HG03575 (cell line): Measurements from ENCODE around the gene PRXL2A.
"Not testable (repeated sequence)": the region's sequence is repeated elsewhere in the genome, so short reads cannot be mapped to it uniquely, and the experiment has no call there.

Experiments
- ATAC-seq: cut with Tn5 transposase; IDR thresholded peaks from one replicate; pipeline ENCODE4 v1.9.1; 2021; ENCODE audit not compliant: unreplicated experiment, insufficient number of reproducible peaks, low FRiP score; ENCODE audit errors: extremely low read depth

The PRXL2A gene, protein sequence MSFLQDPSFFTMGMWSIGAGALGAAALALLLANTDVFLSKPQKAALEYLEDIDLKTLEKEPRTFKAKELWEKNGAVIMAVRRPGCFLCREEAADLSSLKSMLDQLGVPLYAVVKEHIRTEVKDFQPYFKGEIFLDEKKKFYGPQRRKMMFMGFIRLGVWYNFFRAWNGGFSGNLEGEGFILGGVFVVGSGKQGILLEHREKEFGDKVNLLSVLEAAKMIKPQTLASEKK

DNA sequence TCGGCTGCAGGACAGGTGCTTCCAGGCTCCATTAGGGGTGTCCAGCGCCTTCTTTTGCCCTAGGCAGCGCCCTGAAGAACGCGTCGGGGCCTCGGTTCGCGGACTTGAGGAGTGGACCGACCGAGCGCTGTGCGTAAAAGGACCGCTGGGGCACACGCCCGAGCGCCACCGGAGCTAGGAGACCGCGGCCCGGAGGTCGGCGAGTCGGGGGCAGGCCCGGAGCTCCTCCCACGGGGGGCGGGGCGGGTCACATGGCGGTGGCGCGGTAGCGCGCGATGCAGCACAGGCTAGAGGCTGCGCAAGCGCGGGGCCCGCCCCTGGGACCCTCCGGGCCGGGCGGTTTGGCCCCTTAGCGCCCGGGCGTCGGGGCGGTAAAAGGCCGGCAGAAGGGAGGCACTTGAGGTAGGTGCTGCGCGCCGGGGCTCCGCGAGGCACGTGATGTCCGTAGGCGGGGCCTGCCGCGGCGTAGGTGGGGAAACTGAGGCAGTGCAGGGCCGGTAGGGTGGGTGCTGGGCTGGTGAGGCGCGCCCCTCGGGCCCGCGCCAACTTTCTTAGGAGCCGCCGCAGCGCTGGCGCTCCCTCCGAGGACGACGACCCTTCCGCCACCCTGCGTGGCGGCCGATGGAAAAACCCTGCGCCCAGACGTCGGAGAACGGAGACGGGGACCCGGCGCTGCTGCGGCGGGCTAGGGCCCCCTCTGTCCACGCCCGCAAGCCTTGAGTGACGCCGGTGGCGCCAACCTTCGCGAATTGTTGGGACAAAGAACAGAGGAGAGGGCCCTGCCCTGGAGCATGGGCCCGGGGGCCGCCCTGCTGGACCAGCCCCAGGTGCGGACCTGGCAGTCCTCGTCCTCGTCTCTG, at the start of gene PRXL2A:
Gene PRXL2A, plus strand, starts transcription at position 310 of the 860 bp plus-strand sequence. CDS start 11,917 bp downstream, outside the sequence.
- ATAC-seq: peak; percentile 58

- ATAC-seq: not testable (repeated sequence)
Measured at GRCh38 chr10:80358925-80359324, 49.4 kb upstream of the PRXL2A start.

DNA sequence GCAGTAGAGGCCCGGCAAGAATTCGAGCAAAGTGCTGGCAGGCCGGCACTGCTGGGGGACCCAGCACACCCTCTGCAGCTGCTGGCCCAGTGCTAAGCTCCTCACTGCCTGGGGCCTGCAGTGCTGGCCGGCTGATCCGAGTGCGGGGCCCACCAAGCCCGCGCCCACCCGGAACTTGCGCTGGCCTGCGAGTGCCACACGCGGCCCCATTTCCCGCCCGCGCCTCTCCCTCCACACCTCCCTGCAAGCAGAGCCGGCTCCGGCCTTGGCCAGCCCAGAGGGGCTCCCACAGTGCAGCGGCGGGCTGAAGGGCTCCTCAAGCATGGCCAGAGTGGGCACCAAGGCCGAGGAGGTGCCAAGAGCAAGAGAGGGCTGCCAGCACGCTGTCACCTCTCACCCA, 48.7 kb upstream of the PRXL2A start:
- no peak for ATAC-seq

DNA sequence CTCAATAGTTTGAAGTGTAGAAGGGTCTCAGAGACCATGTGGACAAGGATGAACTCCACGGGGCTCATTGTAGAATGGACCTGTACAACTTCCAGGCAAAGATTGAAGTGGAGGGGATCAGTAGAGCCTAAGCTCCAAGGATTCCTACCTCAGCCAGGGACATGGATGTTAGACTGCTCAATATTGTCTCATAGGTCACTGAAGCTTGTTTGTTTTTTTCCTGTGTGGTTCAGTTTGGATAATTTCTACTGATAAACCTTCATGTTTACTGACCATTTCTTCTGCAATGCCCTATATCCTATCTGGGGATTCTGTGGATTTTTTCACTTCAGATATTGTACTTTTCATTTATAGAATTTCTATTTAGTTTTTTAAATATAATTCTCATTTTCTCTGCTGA, 42.8 kb upstream of the PRXL2A start:
- no peak for ATAC-seq

DNA sequence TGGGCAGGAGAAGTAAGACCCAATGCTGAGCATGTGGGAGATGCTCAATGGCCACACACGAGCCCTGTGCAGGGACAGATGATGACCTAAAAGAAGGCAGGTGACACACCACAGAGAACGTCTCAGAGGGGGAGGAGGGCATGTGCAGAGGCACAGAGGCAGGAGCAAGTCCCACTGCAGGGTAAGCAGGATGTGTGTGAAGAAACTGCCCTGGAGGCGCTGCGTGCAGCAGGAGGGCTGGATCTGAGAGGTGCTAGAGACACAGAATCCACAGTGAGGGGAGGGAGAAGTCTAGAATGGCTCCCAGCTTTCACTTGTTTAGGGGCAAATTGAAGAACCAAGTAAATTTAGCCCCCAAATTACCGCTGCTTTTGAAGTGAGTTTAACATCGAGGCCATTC, 36.9 kb upstream of the PRXL2A start:
- ATAC-seq: no peak

DNA sequence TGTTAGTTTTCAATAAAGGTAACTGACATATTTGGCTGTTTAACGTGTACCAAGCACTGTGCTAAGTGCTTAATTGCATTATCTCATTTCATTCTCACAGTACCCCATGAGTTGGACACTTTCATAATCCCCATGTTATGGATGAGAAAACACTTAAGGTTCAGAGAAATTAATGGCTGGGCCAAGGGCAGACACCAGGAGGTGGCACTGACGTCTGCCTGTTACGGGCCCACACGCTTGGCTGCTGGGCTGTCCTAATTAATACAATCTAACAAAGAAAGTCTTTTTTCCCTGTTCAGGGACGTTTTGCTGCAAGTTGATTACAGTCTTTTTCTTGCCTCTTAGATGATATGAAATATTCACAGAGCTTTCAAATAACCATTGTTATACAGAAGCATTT, 35.7 kb upstream of the PRXL2A start:
- no peak for ATAC-seq

GRCh38 chr10:80373502-80373901, 34.8 kb upstream of the PRXL2A start:
- ATAC-seq: no peak

GRCh38 chr10:80379701-80380100, 28.6 kb upstream of the PRXL2A start:
- ATAC-seq: no peak

- ATAC-seq: no peak
Measured at GRCh38 chr10:80380185-80380584, 28.2 kb upstream of the PRXL2A start.

DNA sequence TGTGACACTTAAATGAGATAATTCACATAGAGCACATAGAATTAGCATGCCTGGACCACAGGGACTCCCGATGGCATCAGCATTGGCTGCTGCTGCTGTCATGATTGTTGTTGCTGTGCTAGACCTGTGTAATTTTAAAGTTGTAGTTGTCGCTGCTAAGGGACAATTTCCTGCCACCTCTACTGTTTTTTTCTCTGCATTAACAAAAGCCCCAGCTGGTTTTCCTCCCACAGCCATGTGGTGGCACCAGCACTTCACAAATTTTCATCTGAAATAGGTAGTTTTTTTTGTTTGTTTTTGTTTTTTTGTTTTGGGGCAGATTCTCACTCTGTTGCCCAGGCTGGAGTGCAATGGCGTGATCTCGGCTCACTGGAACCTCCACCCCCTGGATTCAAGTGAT, 25.4 kb upstream of the PRXL2A start:
- peak; percentile 58 for ATAC-seq

DNA sequence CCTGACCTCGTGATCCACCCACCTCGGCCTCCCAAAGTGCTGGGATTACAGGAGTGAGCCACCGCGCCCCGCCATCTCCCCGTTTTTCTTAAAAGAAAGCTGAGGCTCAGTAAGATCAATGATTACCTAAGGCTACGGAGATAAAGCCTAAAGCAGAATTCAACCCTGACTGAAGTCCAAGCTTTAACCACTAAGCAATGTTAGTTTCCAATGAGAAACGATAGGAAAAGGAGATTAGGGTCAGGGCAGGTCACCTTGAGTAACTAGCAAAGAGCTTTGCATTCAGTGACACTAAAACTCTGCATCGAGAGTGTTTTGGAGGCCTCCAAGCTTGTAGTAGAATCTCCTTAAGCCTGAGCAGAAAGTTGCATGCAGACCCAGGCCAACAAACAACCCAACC, 17.6 kb upstream of the PRXL2A start:
- no peak for ATAC-seq

- no peak for ATAC-seq
Measured at GRCh38 chr10:80392250-80392649, 16.1 kb upstream of the PRXL2A start.

GRCh38 chr10:80394358-80394916, 13.9 kb upstream of the PRXL2A start:
- no peak for ATAC-seq

GRCh38 chr10:80397014-80397413, 11.3 kb upstream of the PRXL2A start:
- ATAC-seq: no peak

DNA sequence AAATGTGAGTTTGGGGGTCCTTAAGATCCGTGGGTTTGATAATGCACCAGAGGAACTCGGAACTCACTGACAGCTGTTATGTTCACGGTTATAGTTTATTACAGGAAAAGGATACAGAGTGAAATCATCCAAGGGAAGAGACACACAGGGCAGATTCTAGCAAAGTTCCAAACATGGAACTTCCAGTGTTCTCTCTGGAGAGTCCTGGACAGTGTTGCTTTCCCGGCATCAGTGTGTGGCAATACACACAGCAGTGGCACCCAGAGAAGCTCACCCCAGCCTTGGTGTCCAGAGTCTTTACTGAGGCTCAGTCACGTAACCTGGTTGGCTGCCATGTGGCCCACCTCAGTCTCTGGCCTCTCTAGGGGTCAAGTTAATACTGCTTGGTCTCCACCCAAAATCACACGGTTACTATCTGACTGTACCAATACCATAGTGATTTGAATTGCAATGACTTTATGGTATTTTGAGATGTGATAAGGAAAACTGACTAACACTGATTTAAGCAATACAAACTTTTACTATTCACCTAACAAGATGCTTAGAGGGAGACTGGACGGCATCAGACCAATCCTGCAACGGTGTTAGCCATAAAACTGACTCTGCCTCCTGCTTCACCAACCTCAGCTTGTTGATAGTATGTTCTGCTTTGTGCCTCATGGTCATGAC, 8.1 kb upstream of the PRXL2A start:
- ATAC-seq: no peak

DNA sequence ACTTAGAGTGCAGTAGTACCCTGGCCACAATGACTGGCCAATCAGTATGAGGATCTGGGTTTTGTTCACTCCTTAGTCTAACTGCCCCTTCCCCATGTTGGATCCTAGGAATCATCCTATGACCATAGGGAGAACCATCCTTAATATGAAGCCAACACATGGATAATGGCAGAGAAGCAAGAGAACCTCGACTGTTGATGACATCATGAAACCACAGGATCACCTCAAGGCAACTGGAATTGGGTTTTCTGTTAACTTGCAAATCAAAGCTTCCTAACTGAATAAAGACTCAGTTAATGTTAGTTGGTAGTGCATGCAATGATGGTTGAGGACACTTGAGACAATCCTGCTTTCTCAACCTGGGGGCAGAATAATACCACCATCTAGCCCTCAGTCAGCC, 3.3 kb upstream of the PRXL2A start:
- ATAC-seq: no peak

- no peak for ATAC-seq
Measured at GRCh38 chr10:80405626-80406025, 2.7 kb upstream of the PRXL2A start.

GRCh38 chr10:80406204-80406603, 2.1 kb upstream of the PRXL2A start:
- ATAC-seq: no peak

DNA sequence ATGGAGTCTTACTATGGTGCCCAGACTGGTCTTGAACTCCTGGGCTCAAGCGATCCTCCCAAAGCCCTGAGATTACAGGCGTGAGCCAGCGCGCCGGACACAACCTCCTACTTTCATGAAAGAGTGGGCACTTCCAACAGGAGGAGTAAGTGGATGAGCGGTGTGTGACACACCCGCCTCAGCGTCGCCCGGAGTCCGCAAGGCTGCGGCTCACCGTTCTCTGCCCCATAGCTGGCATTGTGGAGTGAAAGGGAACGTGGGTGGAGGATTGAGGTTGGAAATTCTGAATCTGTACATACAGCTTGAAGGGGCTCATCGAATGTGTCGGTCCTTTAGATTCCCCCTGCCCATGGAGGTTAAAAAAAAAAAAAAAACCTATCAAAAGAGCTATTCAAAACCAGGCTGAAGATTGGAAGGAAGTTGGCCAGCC, 524 bp upstream of the PRXL2A start:
- peak; percentile 22 for ATAC-seq

GRCh38 chr10:80409121-80409520, 770 bp downstream of the PRXL2A start:
- ATAC-seq: no peak
